GM21619 (cell line): Measurements from ENCODE around the gene PEX14.
"Not testable (repeated sequence)": the region's sequence is repeated elsewhere in the genome, so short reads cannot be mapped to it uniquely, and the experiment has no call there.

ENCODE experiments used
- ATAC-seq: cut with Tn5 transposase; IDR thresholded peaks from one replicate; pipeline ENCODE4 v1.9.1; 2021; ENCODE audit not compliant: unreplicated experiment

The PEX14 gene

GRCh38 chr1:10474613-10475507, at the start of gene PEX14:
PEX14 (plus strand) TSS chr1:10474950; CDS start chr1:10474967, 17 bp downstream.
- ATAC-seq = peak; percentile 58

- ATAC-seq = not testable (repeated sequence)
These were observed 48.8 kb upstream of the PEX14 start for GRCh38 chr1:10425826-10426534.

- not testable (repeated sequence) for ATAC-seq
These were observed 48.3 kb upstream of the PEX14 start for GRCh38 chr1:10426535-10426848.

GRCh38 chr1:10428984-10429383, 45.8 kb upstream of the PEX14 start:
- ATAC-seq = no peak

GRCh38 chr1:10429868-10430215, 44.9 kb upstream of the PEX14 start:
- ATAC-seq = peak; percentile 3

- peak; percentile 74 for ATAC-seq
These were observed 44.3 kb upstream of the PEX14 start, which contains the start of gene CENPS for GRCh38 chr1:10430216-10431069. CENPS (plus strand) TSS chr1:10430433; CDS start chr1:10430518, 85 bp downstream.

- no peak for ATAC-seq
These were observed 43.5 kb upstream of the PEX14 start for GRCh38 chr1:10431070-10431730.

GRCh38 chr1:10432910-10433700, 41.6 kb upstream of the PEX14 start:
- no peak for ATAC-seq

- ATAC-seq = no peak
These were observed 41.0 kb upstream of the PEX14 start for GRCh38 chr1:10433790-10434189.

GRCh38 chr1:10434590-10434989, 40.2 kb upstream of the PEX14 start:
- ATAC-seq = no peak

GRCh38 chr1:10437052-10437451, 37.7 kb upstream of the PEX14 start:
- no peak for ATAC-seq

- ATAC-seq = no peak
These were observed 36.0 kb upstream of the PEX14 start for GRCh38 chr1:10438677-10439163.

GRCh38 chr1:10440305-10440704, 34.4 kb upstream of the PEX14 start:
- ATAC-seq = no peak

GRCh38 chr1:10440794-10441193, 34.0 kb upstream of the PEX14 start:
- no peak for ATAC-seq

GRCh38 chr1:10444248-10444647, 30.5 kb upstream of the PEX14 start:
- no peak for ATAC-seq

- ATAC-seq = no peak
These were observed 29.9 kb upstream of the PEX14 start for GRCh38 chr1:10444795-10445397.

- ATAC-seq = no peak
These were observed 27.8 kb upstream of the PEX14 start for GRCh38 chr1:10446790-10447422.

- ATAC-seq = no peak
These were observed 25.0 kb upstream of the PEX14 start, which contains the start of gene CORT for GRCh38 chr1:10449751-10450150. CORT (plus strand) TSS chr1:10450031; CDS start chr1:10450224, 193 bp downstream.
